ENCODE results near the gene RPH3AL. TPM values are rescaled to one million over a fixed set of nuclear protein-coding genes. Genes with fewer than 3 reads are reported as not detected.

RPH3AL gene
- total and polyA plus RNA-seq, 10 of the 15 experiments (the other 5 are each of a cell fraction or from before 2014, with no cell fraction given) = 0.04 to 1.2 (median 0.47) TPM; not detected in 2

DNA sequence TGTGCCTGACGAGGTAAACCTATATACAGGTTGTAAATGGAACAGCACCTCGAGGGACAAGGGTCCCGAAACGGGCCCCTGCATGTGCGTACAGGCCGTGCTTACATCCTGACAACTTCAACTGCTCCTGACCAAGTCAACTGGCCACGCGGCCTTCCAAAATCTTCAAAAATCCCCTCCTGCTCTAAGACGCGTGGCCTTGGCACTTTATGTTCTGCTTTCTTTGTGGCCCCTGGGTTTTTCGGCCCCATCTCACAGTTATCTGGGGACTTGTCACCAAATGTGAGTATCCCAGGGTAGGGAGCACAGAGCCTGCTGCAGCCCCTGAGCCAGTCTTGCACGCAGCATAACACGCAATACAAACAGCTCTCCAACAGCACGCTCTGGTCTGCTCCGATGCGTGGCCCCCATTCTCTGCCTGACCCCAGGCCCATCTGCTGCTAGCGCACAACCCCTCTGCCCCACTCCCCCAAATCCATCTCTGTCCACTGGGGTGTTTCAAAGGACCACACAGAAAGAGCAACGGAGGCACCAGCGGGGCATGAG, 659 bp downstream of the RPH3AL start:
- CTCF ChIA-PET = no interaction called here
- in situ Hi-C loops (cut with MboI) = no loop called here
- intact Hi-C loops (cut with micrococcal nuclease; ENCODE audit: unreplicated experiment) = no loop called here
- no peaks in the 10 kb centered on the region for H3K79me2 ChIP-seq (ENCODE audit: control insufficient read depth, insufficient read depth, low read length)
- POLR2A ChIA-PET = no interaction called here
- SMC1A ChIA-PET (ENCODE audit: uncharacterized antibody, unreplicated experiment) = no interaction called here
- no peaks in the 10 kb centered on the region; a peak in 1 of 4 replicates for H3K27me3 ChIP-seq (replicated peaks in 1 of 2; ENCODE audit: control insufficient read depth in 2 of 2, insufficient read depth in 2 of 2, low read length in 1 of 2)
- no peaks in the 10 kb centered on the region for H3K36me3 ChIP-seq (ENCODE audit: control insufficient read depth in 2 of 2, insufficient read depth in 2 of 2, low read length in 1 of 2)
- H3K9me3 ChIP-seq (replicated peaks; ENCODE audit: control insufficient read depth, insufficient read depth, low read length) = no peaks in the 10 kb centered on the region; the same call in 2 of the 3 replicates
- no peaks in the 10 kb centered on the region for H4K20me1 ChIP-seq (ENCODE audit: control insufficient read depth, insufficient read depth)
- TF ChIP-seq RBBP5 (conservative IDR thresholded peaks at IDR 0.05) = no peak
- TF ChIP-seq SUPT20H (IDR thresholded peaks at IDR 0.05; ENCODE audit: borderline replicate concordance, control insufficient read depth, low read depth, low read length) = no peak
- no peak for TF ChIP-seq SMAD5 (IDR thresholded peaks at IDR 0.05; ENCODE audit: low read depth)
- TF ChIP-seq FOXK2 (IDR thresholded peaks at IDR 0.05) = no peak
- TF ChIP-seq MLLT1 (IDR thresholded peaks at IDR 0.05) = no peak
- TF ChIP-seq ZBTB4 (CRISPR knock-in tag; IDR thresholded peaks at IDR 0.05) = no peak
- no peak for TF ChIP-seq NR2C1 (IDR thresholded peaks at IDR 0.05)
- TF ChIP-seq ZNF384 (IDR thresholded peaks at IDR 0.05; ENCODE audit: borderline replicate concordance, low read depth, low read length) = no peak
- TF ChIP-seq, protein P1, sequence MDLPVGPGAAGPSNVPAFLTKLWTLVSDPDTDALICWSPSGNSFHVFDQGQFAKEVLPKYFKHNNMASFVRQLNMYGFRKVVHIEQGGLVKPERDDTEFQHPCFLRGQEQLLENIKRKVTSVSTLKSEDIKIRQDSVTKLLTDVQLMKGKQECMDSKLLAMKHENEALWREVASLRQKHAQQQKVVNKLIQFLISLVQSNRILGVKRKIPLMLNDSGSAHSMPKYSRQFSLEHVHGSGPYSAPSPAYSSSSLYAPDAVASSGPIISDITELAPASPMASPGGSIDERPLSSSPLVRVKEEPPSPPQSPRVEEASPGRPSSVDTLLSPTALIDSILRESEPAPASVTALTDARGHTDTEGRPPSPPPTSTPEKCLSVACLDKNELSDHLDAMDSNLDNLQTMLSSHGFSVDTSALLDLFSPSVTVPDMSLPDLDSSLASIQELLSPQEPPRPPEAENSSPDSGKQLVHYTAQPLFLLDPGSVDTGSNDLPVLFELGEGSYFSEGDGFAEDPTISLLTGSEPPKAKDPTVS (IDR thresholded peaks at IDR 0.05; ENCODE audit: low read depth, low read length) = no peak
- no peak for TF ChIP-seq HDAC2 (IDR thresholded peaks at IDR 0.05)
- no peak for TF ChIP-seq BCL3 (IDR thresholded peaks at IDR 0.05; ENCODE audit: borderline replicate concordance, insufficient read depth, low read depth, low read length, poor library complexity, severe bottlenecking)
- TF ChIP-seq MXI1 (IDR thresholded peaks at IDR 0.05; ENCODE audit: low read depth, low read length) = no peak
- TF ChIP-seq ZNF207 (IDR thresholded peaks at IDR 0.05; ENCODE audit: borderline replicate concordance) = no peak
- WGBS (ENCODE audit: insufficient coverage, insufficient replicate concordance, low lambda C conversion rate, missing lambda C conversion rate) = 59% methylated on average over 19 of the region's 19 CpGs
- RAD21 ChIA-PET (ENCODE audit: unreplicated experiment) = no interaction called here
- H3K9ac ChIP-seq (ENCODE audit: control insufficient read depth, insufficient read depth, low read length) = no peak overlapping the region
- ATAC-seq = no peak
- no peak overlapping the region for H3K27ac ChIP-seq (ENCODE audit: control insufficient read depth, insufficient read depth)
- no TSS peak for BruUV-seq (replicated peaks)
- H3K4me2 ChIP-seq (ENCODE audit: control insufficient read depth, insufficient read depth) = no peak overlapping the region
- no peak for FAIRE-seq
- H2AFZ ChIP-seq (ENCODE audit: control insufficient read depth, low read depth, low read length) = no peak overlapping the region
- H3K4me3 ChIP-seq = no peak overlapping the region
- no peaks in the 10 kb centered on the region for H3K4me1 ChIP-seq (ENCODE audit: control insufficient read depth, insufficient read depth, low read length)
- no peak for DNase-seq (ENCODE audit: low read depth, low spot score)
